SIG-M5 (cell line): ENCODE results near the gene MRPL51.
A peak's percentile ranks its signal among the peaks of the same experiment; 100 is the strongest.
"Not testable (repeated sequence)": the region's sequence is repeated elsewhere in the genome, so short reads cannot be mapped to it uniquely, and the experiment has no call there.

Source experiments
- DNase-seq: peaks from one replicate; lab custom pipeline; 2025; lab: John Stamatoyannopoulos, UW

The MRPL51 gene

DNA sequence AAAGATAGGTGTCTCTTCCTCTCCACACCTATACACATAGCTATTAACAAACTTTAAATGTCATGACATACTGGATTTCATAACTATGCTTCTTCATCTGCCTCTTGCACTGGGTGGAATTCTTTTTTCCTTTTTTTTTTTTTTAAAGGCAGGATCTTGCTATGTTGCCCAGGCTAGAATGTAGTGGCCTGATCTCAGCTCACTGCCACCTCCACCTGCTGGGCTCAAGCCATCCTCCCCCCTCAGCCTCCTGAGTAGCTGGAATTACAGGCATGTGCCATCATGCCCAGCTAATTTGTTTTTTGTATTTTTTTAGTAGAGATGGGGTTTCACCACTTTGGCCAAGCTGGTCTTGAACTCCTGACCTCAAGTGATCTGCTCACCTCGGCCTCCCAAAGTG, 4.8 kb downstream of the MRPL51 start:
- DNase-seq, result no peak

GRCh38 chr12:6478416-6478815, 14.6 kb downstream of the MRPL51 start:
- DNase-seq, result no peak

DNA sequence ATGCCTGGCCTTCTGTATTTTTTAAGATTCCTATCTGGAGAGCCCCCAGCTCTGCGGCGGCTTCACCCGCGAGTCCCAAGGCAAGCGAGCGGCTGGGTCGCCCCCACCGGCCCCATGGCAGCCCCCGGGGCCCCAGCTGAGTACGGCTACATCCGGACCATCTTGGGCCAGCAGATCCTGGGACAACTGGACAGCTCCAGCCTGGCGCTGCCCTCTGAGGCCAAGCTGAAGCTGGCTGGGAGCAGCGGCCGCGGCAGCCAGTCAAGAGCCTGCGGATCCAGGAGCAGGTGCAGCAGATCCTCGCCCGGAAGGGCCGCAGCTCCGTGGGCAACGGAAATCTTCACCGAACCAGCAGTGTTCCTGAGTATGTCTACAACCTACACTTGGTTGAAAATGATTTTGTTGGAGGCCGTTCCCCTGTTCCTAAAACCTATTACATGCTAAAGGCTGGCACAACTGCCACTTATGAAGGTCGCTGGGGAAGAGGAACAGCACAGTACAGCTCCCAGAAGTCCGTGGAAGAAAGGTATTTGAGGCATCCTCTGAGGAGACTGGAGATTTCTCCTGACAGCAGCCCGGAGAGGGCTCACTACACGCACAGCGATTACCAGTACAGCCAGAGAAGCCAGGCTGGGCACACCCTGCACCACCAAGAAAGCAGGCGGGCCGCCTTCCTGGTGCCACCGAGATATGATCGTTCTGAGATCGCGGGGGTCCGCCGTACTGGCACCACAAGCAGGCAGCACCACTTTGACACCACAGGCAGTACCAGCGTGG, 15.3 kb downstream of the MRPL51 start:
- not testable (repeated sequence) for DNase-seq

GRCh38 chr12:6476489-6476888, 16.6 kb downstream of the MRPL51 start:
- no peak for DNase-seq

- not testable (repeated sequence) for DNase-seq
These were observed 17.7 kb downstream of the MRPL51 start for GRCh38 chr12:6475233-6475975.

- DNase-seq, result no peak
These were observed 20.6 kb downstream of the MRPL51 start for GRCh38 chr12:6472491-6472890.

GRCh38 chr12:6471989-6472360, 21.1 kb downstream of the MRPL51 start:
- no peak for DNase-seq

GRCh38 chr12:6470375-6471163, 22.5 kb downstream of the MRPL51 start, which contains the start of gene VAMP1:
Gene VAMP1 (minus strand): TSS chr12:6470677. CDS start chr12:6470531, 146 bp downstream.
- DNase-seq, result peak; percentile 94

GRCh38 chr12:6469609-6470374, 23.3 kb downstream of the MRPL51 start:
- no peak for DNase-seq

DNA sequence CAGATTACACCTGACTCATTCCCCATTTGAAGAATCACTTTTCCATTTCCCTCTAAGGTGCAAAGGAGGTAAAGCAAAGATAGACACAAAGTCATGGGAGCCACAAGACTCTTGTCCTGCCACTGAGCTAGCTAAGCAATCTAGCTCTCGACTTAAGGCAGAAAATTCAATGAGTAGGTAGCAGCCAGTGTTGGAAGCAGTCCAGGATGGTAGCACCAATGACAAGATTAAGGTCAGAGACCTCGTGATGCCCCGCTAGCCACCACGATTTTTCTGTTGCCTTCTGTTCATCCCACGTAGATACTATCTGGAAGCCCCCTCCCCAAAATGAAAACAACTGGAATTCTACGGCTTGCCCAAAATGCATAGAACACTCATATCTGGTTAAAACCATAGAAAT, 24.0 kb downstream of the MRPL51 start:
- no peak for DNase-seq

GRCh38 chr12:6468283-6468575, 24.8 kb downstream of the MRPL51 start:
- DNase-seq, result no peak

GRCh38 chr12:6467571-6468282, 25.3 kb downstream of the MRPL51 start:
- DNase-seq, result not testable (repeated sequence)

- DNase-seq, result not testable (repeated sequence)
These were observed 26.3 kb downstream of the MRPL51 start for GRCh38 chr12:6466751-6467150.

- DNase-seq, result no peak
These were observed 26.9 kb downstream of the MRPL51 start for GRCh38 chr12:6466184-6466573.

DNA sequence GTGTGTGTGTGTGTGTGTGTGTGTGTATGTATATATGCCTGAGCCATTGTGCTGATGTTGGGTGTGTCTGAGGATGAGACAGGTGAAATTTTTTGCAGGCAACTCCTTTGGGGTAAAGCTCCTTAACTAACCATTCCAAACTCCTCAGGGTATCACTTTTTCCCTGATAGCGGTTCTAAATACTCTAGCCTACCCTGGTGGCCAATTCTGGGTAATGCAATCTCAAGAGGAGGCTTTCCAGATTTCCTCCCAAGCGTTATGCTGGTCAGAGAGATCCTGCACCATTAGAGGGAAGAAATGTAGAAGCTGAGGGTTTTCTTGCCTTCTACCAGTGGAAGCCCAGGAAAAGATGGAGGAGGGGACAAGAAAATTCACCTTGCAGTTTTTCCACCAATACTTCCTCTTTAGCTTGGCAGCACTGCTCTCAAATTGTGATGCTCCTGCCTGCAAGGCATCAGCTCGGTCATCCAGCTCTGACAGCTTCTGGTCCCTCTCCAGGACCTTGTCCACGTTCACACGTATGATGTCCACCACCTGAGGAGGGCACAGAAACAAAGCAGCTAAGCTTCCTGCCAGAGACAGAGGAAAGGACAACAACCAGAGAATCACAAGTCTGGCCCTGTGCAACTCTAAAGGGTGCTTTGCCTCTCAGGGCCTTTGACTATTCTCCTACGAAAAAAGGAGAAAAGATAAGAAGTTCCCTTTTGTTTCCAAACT, 27.4 kb downstream of the MRPL51 start:
- DNase-seq, result no peak

- DNase-seq, result no peak
These were observed 28.5 kb downstream of the MRPL51 start for GRCh38 chr12:6464531-6464930.

DNA sequence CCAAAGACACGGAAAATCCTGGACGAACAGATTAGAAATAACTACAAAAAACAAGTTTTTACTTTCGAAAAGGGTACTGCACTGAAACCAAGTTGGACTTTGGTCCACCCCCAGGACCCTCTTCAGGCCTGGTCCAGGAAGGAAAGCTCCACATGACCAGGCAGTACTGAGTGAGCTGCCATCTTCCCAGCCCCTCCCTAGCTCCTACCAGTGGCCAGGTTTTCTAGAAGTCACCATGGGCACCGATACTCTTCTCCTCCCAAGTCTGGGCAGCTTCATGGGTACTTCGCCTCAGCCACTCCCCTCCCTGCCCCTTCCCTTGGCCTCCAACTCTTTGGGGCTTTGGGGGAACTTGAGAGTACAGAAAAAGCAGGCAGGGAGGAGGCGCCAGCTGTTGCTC, 29.2 kb downstream of the MRPL51 start:
- DNase-seq, result no peak

DNA sequence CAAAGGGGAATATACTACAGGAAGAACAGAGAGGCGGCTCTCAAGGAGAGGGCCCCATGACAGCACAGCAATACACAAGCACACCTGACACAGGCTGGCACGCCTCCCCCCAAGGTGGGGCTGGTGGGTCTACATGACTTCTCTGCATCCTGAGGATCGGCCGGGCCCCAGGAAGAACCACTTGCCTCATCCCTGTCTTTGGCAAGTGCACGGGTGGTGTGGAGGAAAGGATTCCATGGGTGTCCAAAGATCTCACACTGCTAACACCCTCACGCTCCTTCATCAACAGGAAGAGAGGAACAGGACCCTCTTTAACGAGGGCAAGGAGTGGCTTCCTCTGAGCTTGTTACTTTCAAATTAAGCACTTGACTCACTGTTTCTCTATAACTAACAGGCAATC, 29.8 kb downstream of the MRPL51 start:
- no peak for DNase-seq

GRCh38 chr12:6462234-6462995, 30.6 kb downstream of the MRPL51 start:
- DNase-seq, result no peak
